Ishikawa (cell line): ENCODE measurements around the gene PRSS3.

ENCODE experiments used
- CEBPB ChIP-seq: IDR thresholded peaks from 2 replicates; pipeline ENCODE4 v1.6.1; 2012
- CREB1 ChIP-seq: IDR thresholded peaks from 2 replicates; pipeline ENCODE4 v1.6.1; 2012; ENCODE audit warnings: low read depth
- EGR1 ChIP-seq: IDR thresholded peaks from 2 replicates; pipeline ENCODE4 v1.6.1; 2012
- EP300 ChIP-seq: IDR thresholded peaks from 2 replicates; pipeline ENCODE4 v1.6.1; 2012; ENCODE audit warnings: borderline replicate concordance
- FOXM1 ChIP-seq: IDR thresholded peaks from 2 replicates; pipeline ENCODE4 v1.6.1; 2012; ENCODE audit warnings: low read depth, borderline replicate concordance
- MAX ChIP-seq: IDR thresholded peaks from 2 replicates; pipeline ENCODE4 v1.6.1; 2012
- NFIC ChIP-seq: IDR thresholded peaks from 2 replicates; pipeline ENCODE4 v1.6.1; 2012
- RAD21 ChIP-seq: IDR thresholded peaks from 2 replicates; pipeline ENCODE4 v1.6.1; 2012; ENCODE audit warnings: low read depth
- REST ChIP-seq: IDR thresholded peaks from 2 replicates; pipeline ENCODE4 v1.6.1; 2012; ENCODE audit warnings: low read depth, mild to moderate bottlenecking
- TAF1 ChIP-seq: IDR thresholded peaks from 2 replicates; pipeline ENCODE4 v1.6.1; 2012; ENCODE audit warnings: low read depth, mild to moderate bottlenecking
- TCF12 ChIP-seq: IDR thresholded peaks from 2 replicates; pipeline ENCODE4 v1.6.1; 2012; ENCODE audit warnings: low read depth
- TEAD4 ChIP-seq: IDR thresholded peaks from 2 replicates; pipeline ENCODE4 v1.6.1; 2012
- USF1 ChIP-seq: IDR thresholded peaks from 2 replicates; pipeline ENCODE4 v1.6.1; 2012
- YY1 ChIP-seq: IDR thresholded peaks from 2 replicates; pipeline ENCODE4 v1.6.1; 2012; ENCODE audit warnings: low read depth
- ZBTB7A ChIP-seq: IDR thresholded peaks from 2 replicates; pipeline ENCODE4 v1.6.1; 2012; ENCODE audit warnings: low read depth

Gene PRSS3

GRCh38 chr9:33813712-33814641, 18.6 kb downstream of the PRSS3 start:
- no peak for TF ChIP-seq TAF1
- TF ChIP-seq CEBPB = 0 out of 2 replicates have a peak, but pooled peaks have one; percentile 4
- TF ChIP-seq RAD21 = peak; percentile 51
- TF ChIP-seq FOXM1 = peak; percentile 97

- TF ChIP-seq FOXM1 = no peak
- TF ChIP-seq ZBTB7A = no peak
- TF ChIP-seq MAX = no peak
- TF ChIP-seq EGR1 = no peak
- no peak for TF ChIP-seq TAF1
- TF ChIP-seq NFIC = no peak
- no peak for TF ChIP-seq YY1
- TF ChIP-seq TEAD4 = no peak
- TF ChIP-seq TCF12 = no peak
- TF ChIP-seq CREB1 = no peak
- no peak for TF ChIP-seq CEBPB
- no peak for TF ChIP-seq USF1
- no peak for TF ChIP-seq EP300
- TF ChIP-seq RAD21 = no peak
- TF ChIP-seq REST = no peak
Observed at GRCh38 chr9:33815781-33816180, 20.4 kb downstream of the PRSS3 start.

GRCh38 chr9:33816327-33817252, 21.2 kb downstream of the PRSS3 start, which contains the start of gene UBE2R2:
UBE2R2 (plus strand) TSS chr9:33817160; CDS start chr9:33817758, 598 bp downstream.
- TF ChIP-seq CREB1 (peak; percentile 43; the same call in 1 of the 2 replicates), TAF1 (peak; percentile 73), TEAD4 (no peak), TCF12 (peak; percentile 50), FOXM1 (no peak)

GRCh38 chr9:33817327-33818166, 22.2 kb downstream of the PRSS3 start:
- TF ChIP-seq EP300 (0 out of 2 replicates have a peak, but pooled peaks have one; percentile 4), YY1 (no peak), FOXM1 (no peak), ZBTB7A (peak; percentile 87; the same call in 1 of the 2 replicates), TCF12 (no peak), TAF1 (no peak; the same call in 1 of the 2 replicates), NFIC (no peak), RAD21 (no peak), CEBPB (no peak), REST (no peak), MAX (no peak), USF1 (no peak), EGR1 (no peak)
